GM19438 (cell line): Measurements from ENCODE around the gene PPIF.

Experiments
- ATAC-seq: cut with Tn5 transposase; IDR thresholded peaks from one replicate; pipeline ENCODE4 v1.9.1; 2021; ENCODE audit warnings: low read depth; ENCODE audit not compliant: unreplicated experiment

PPIF gene

DNA sequence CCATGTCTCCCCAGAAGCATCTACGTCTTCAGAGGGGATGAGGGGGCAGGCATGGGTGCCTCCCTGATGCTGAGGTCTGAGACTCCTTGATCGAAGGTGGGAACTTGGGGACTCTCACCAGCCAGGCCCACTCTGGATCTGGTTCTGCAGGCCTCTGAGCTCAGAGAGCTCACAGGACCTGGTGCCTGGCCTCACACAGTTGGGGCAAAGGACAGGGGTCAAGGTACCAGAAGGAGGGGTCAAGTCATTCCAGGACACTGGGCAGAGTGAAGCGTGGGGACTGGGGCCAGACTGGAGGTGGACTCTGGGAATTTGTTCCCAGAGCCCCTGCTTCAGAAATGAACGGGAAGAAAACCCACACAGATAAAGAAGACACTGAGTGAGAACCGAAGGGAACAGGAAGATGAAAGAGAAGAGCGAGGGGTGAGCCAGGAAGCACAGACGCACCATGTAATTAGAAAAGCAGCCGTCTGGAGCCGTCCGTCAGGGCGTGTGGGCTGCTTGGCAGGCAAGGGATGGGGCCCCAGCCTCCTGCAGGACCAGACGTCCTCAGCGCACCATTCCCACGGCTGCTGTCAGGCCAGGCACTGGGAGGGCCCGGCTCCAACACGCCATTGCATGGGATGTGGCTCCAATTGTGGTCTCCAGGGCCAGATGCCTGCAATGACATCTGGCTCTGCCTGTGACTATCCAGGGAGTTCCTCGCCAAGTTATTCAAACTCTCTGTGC is 50.5 kb downstream of the PPIF start:
- no peak for ATAC-seq

- ATAC-seq, result no peak
These were observed 51.4 kb downstream of the PPIF start for GRCh38 chr10:79398642-79399041.

DNA sequence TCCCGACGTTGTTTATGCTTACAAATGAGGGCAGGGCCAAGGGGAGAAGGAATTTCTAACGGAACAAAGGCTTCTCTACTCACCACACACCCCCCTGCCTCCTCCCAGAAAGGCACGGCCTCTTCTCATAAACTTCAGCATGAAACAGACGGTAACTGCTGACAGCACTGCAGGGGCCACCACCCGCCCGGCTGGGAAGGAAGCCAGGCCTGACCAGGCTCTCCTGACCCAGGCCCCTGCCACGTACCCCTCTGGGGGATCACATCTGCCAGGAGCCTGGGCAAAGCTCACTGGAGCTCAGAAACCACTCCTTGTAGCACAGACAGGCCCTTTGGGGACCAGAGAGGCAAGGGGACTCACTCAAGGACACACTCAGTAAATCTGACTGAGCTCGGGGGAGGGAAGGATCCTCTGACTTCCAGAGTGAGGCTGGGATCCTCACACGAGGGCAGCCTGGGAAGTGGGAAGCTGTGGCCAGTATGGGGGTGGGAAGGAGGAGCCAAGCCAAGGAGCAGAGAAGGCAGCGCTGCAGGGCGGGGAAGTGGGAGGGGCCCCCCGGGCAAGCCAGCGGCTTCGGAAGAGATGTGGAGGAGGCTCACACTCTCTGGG is 52.1 kb downstream of the PPIF start:
- ATAC-seq, result no peak

DNA sequence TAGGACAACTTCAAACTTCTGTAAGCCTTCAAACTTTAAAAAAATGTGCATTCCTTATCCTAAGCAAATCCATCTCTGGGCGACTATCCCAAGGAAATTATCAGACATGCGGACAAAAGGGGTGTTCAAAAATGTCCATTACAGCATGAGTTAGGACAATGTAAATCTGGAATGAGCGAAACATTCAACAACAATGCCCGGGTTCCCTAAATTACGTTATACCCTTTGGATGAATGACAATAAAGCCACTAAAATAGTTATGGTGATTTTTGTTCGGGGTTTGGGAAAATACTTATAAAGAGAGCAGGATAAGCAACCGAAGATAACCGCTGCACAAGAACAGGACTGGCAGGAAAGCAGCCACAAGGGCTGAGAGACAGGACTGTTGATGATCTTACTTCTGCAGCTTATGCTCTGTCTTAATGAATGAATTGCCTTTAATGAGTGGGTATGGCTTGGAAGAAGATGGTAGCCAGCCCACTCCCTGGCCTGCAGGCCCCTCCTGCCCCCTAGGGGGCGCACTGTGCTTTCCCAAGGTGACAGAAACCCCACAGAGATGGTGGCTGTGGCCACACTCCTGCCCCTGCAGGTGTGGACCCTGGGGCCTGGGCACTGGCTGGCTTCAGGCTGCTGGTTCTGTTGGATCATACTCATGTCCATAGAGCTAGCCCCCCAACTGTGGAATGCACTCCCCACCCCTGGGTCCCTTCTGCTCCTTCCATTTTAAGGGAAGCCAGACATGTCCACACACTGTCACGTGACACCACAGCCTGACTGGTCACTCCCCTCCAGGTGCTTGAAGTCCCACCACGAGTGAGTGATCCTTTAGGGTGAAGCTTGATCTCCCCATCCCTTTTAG is 53.1 kb downstream of the PPIF start:
- ATAC-seq, result no peak

- ATAC-seq, result no peak
These were observed 54.0 kb downstream of the PPIF start for GRCh38 chr10:79401015-79401921.

DNA sequence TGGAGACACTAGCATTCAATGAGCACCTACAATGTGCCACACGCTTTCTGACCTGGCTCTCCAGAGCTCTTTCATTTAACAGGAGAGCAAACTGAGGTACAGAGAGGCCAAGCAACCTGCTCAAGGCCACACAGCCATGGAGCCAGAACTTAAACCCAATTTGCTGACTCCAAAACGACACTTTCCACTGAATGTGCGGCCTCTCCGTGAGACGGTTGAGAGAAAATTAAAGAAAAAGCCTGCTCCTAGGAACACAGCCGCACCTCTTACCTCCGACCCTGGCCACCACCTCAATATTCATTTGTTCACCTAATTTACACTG is 55.3 kb downstream of the PPIF start:
- no peak for ATAC-seq

GRCh38 chr10:79402951-79403350 is 55.7 kb downstream of the PPIF start:
- no peak for ATAC-seq

DNA sequence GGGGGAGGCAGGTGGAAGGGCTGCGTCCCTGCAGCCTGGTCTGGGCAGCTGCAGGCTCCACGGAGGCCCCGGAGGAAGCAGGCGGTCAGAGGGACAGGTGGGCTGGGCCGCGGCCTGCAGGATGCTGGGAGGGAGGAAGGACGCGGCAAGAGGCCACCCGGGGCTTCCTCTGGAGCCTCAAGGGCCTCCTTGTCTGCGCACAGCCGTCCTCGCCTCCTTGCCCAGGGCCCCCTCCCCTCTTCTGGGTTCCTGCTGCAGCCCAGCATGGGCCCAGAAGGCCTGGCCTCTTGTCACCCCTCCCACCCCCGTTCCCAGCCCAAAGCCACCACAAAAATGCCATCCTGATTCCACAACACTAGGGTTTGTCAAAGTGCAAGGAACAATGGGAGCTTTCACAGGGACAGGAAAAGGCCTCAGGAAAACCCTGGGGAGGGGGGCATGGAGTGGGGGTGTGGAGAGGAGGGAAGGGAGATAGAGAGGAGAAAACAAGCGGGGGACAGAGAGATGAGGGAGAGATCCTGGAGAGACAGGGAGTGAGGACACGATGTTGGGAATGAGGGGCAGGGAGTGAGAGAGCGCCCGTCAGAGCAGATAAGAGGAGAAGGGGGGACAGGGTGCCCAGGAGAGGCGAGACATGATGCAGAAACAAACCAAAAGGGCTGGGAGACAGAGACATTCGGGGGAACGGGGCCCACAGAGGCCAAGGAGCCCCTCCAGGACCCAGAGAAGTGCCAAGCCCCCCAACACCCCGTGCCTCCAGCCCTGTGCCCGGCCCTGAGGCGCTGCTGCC is 56.4 kb downstream of the PPIF start:
- ATAC-seq, result no peak

DNA sequence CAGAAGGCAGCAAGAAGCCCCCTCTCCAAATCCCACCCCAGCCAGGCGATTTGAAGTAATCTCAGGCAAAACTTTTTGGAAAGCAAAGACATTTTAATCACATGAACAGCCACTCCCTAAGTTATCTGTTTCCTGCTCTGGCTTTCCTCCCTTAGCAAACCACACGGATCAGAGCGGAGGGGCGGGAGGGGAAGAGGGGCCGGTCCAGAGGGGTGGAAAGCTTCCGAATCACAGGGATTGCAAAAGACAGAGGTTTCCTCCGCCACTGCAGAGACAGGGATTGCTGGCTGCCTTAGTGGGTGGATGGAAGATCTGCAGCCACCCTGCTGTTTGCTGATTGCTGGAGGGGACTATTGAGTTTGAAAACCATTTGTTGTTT is 57.0 kb downstream of the PPIF start:
- ATAC-seq, result no peak

GRCh38 chr10:79404690-79405131 is 57.4 kb downstream of the PPIF start:
- no peak for ATAC-seq
